OCI-LY7 (cell line): ENCODE measurements around the gene KIF4B.
"Not testable (repeated sequence)": the region's sequence is repeated elsewhere in the genome, so short reads cannot be mapped to it uniquely, and the experiment has no call there.

Experiments used
- CTCF ChIP-seq: fragments of 200-600 bp; sonication (generic); conservative IDR thresholded peaks from 2 replicates; pipeline ENCODE4 v1.5.1; 2014; ENCODE audit warnings: mild to moderate bottlenecking, antibody characterized with exemption, low read length, moderate library complexity, mixed read lengths
- EZH2phosphoT487 ChIP-seq: fragments of 200-600 bp; sonication (generic); IDR thresholded peaks from 2 replicates; pipeline ENCODE4 v1.6.1; 2018; ENCODE audit warnings: low read depth, borderline replicate concordance, mild to moderate bottlenecking, mixed run types, antibody characterized with exemption, low read length, moderate library complexity, mixed read lengths

DNA sequence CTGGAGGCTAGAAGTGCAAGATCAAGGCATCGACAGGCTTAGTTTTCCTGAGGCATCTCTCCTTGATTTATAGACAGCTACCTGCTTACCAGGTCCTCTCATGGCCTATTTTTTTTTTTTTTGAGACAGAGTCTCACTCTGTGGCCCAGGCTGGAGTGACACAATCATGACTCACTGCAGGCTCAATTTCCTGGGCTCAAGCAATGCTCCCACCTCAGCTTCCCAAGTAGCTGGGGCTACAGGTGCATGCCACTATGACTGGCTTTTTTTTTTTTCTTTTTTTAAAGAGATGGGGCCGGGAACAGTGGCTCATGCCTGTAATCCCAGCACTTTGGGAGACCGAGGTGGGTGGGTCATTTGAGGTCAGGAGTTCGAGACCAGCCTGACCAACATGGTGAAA lies 10.8 kb upstream of the KIF4B start:
- TF ChIP-seq CTCF, EZH2phosphoT487: not testable (repeated sequence)
